Activated CD8-positive, alpha-beta memory T cell treated with anti-CD3 and anti-CD28 coated beads for 48 hours (primary cell): ENCODE results near the gene TP63.
"Not testable (repeated sequence)": the region's sequence is repeated elsewhere in the genome, so short reads cannot be mapped to it uniquely, and the experiment has no call there.

Experiments
- DNase-seq, 3 experiments: peaks; one replicate each; pipeline ENCODE4 v3.0.0-alpha.2; 2020; ENCODE audit warnings: low read depth in 2 of 3, low spot score in 2 of 3

TP63 gene

DNA sequence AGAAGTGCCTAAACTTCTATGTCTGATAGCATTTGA, at the start of gene TP63:
TSS of gene TP63 (plus strand) at position 17 of the 36 bp plus-strand sequence. CDS start 127 bp downstream, outside the sequence.
- no peak for DNase-seq

DNA sequence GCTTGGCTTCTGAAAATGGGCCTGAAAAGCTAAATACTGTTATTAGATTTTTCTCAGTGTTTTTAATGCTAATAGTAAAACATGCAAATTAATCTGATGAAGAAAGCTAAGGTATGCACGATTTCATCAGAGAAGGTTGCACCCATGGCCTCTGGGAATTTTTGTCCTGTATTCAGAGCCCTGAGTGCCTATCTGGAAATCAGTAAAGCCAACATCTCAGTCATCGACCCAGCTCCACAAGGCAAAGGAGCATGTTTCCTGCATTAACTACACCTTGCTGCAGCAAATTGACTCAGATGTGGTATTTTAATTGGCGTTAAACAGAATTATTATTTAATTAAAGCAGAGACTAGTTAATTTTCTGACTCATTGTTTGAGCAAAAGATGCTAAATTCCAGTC, 49.0 kb upstream of the TP63 start:
- DNase-seq: no peak

DNA sequence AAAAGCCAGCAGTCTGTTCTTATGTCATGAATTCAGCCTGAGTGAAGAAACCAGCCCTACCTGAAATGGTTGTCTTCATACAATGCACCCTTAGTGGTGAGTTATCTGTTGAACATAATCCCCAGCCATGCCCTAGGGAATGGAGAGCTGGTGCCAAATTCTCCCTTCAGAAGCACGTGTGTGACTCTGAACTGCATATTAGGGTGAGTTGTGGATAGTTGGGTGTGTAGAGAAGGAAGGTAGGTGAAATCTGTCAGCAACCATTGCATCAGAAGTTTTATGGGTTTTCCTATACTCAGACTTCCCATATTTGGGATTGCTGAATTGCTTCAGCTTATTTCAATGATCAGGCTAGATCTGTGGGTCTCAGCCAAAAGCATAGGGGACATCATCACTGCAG, 46.5 kb upstream of the TP63 start:
- no peak for DNase-seq

DNA sequence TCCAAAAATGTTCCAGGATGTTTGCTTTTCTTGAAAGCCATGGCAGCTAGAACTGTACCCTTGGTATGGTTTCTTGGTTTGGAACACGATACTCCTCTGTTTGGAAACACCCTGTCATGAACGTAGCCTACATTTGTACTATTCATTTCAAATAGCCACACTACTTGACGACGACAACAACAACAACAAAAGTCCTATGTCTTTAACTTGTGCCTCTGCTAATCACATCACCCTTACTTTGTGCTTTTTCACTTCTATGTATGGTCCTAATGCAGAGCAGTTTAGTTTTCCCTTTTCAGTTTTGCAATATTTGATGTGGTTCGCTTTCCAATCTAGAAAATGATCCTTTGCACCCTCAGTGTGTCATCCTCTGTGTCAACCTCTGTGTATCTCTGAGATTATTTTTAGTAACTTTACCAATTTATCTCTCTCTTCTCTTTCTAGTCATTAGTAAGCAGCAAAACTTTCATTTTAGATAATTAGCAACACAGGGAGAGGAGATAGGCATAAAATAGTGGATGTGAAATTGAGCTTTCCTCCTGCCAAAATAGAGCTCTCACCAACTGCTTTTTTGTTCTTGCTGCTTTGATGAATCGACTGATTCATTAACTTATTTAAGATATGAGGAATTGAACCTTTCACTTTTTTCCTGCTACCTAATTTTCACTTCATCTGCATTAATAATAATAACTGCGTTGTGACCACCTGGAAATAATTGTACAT, 44.1 kb upstream of the TP63 start:
- DNase-seq: no peak

DNA sequence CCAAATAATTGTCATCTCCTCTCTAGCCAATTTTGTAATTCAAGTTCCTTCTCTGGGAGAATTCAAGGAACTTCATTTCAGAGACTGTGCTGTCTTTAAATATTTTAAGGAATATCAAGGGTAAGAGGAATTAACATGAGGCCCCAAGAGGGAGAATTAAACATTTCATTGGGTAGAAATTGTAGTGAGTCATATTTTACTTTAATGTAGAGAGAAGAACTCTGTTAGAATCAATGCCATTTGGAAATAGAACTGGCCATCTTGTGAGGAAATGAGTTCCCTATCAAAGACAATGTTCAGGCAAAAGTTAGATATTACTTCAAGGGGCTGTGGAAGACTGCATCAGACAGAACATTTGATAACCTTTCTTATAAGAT, 43.5 kb upstream of the TP63 start:
- DNase-seq: no peak

DNA sequence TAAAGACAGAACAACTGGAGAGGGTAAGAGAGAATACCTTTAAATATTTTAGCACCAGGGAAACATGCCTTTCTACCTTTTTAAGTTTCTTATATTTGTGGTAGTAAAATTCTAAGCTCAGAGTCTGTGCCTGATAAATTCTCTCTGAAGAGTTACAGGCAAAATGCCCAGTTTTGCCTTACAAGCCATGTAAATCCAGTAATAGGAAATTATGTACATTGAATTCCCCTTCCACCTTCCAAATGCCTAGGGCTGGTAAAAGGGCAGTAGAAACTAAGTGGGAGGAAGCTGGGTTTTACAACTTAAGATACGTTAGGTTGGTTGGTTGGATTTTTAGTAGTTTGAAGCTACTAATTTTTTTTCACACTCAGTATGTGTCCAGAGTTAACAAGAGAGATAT, 43.1 kb upstream of the TP63 start:
- no peak for DNase-seq

DNA sequence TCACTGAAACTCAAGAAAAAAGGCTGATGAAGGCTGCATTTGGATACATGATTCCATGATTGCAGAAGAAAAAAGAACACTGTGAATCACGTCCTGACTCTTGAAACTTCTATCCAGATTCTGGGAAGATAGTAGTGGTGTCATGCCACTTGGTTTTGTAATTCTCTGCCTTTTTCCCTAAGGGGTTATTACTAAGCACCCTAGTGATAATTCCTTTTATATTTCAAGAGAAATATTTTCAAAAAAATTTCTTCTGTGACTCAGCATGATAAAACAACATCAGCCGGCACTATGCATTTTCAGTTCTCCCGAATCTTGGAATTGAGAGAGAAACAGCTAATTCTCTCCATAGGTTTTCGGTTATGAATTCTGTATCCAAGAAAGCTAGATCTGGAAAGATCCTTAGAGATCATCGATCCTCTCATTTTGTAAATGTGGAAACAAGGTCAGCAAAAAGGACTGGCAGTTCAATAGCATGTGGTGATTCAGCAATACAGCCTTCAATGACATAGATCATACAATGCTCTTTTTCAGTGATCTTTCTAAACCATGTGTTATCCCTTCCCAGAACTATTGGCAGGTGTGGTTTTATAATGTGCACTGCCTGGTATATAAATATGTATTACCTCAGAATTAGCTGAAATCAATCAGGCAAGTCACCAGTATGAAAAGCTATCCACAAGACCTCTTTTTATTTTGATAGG, 42.6 kb upstream of the TP63 start:
- DNase-seq: no peak

DNA sequence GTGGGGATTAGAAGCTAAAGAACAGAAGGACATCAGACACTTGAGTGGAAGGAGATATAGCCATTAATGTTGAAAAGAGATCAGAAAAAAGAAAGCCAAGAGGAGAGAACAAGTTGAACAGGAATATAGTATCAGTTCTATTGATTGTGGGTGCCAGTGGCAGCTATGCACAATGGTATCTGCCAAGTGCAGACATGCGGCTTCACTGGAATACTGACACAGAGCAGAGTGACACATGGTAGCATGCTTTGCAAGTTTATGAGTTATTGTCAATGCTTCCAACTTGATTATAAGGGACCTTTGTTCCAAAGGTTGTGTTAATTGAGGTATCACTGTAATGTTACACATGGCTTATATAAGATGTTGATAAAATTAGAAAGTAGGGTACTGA, 42.0 kb upstream of the TP63 start:
- DNase-seq: no peak

DNA sequence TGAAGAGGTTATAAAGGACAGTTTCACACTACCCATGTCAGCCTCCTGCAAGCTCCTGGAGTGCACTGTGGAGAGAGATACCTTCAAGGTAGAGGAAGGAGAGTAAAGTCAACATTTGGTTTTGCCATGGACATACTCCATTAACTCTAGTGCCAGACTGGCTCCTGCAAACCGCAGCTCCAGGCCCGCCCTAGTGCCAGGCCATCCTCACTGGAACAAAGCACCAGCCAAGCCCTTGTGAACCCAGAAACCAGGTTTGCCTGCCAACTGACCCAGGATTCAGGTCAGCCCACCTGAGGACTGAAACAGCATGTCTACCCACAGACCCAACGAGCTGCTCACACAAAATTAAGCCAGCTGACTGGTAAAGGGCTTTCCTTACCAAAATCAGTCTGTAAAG, 41.0 kb upstream of the TP63 start:
- DNase-seq: no peak

DNA sequence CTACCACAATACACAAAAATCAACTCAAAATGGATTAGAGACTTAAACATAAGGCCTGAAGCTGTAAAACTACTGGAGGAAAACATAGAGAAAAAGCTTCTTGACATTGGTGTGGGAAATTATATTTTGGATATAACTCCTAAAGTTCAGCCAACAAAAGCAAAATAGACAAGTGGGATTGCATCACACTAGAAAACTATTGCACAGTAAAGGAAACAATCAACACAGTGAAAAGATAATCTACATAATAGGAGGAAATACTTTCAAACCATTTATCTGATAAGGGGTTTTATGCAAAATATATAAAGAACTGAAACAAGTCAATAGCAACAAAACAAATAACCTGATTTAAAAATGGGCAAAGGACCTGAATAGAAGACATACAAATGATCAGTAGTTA, 37.6 kb upstream of the TP63 start:
- no peak for DNase-seq

DNA sequence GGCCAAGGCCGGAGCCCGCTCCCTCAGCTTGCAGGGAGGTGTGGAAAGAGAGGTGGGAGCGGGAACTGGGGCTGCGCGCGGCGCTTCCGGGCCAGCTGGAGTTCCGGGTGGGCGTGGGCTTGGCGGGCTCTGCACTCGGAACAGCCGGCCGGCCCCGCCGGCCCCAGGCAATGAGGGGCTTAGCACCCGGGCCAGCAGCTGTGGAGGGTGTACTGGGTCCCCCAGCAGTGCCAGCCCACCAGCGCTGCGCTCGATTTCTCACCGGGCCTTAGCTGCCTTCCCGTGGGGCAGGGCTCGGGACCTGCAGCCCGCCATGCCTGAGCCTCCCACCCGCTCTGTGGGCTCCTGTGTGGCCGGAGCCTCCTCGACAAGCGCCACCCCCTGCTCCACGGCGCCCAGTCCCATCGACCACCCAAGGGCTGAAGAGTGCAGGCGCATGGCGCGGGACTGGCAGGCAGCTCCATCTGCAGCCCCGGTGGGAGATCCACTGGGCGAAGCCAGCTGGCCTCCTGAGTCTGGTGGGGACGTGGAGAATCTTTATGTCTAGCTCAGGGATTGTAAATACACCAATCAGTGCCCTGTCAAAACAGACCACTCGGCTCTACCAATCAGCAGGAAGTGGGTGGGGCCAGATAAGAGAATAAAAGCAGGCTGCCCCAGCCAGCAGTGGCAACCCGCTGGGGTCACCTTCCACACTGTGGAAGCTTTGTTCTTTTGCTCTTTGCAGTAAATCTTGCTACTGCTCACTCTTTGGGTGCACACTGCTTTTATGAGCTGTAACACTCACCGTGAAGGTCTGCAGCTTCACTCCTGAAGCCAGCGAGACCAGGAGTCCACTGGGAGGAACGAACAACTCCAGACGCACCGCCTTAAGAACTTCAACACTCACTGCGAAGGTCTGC, 34.9 kb upstream of the TP63 start:
- DNase-seq: not testable (repeated sequence)

DNA sequence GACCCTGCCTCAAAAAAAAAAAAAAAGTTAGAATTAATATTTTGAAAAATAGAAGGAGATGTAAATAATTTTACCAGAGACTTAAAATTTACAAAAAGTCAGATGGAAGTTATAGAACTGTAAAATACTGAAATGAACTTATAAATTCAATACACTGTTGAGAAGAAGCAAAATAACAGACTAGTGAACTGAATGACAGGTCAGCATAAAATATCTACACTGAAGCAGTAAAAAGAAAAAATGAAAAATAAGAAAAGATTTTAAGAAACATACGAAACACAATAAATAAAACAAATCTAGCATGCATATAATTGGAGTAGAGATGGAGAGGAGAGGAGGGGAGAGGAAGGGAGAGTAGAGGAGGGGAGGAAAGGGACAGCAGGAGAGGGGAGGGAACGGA, 33.3 kb upstream of the TP63 start:
- DNase-seq: no peak

DNA sequence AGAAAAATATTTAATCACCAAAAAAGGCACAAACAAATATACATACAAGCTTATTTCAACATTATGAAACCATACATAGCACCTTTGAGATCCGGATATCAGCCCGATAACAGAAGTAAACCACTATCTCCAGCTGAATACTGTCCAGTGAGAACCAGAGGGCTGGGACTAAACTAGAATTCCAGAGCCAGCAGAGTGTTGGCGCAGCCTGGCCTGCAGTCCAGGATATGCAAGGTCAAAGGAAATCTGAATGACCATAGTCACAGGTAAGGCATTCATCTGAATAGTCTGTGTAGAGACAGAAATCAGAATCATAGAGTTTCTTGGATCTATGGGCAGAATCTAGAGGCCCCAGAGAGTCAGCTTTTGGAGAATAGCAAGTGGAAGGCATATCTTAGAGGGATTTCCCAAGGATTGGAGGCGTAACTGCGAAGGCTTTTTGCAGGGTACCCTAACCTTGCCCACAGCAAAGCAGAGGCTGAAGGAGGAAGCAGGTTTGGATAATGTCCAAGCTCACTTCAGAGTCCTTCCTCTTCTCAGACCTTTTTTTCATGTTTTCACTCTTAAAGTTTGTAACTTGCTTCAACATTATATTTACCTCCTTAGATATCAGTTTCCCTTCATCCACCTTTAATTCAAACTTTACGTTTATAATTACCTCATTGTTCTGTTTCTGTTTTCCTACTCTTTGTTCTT, 32.5 kb upstream of the TP63 start:
- DNase-seq: no peak

DNA sequence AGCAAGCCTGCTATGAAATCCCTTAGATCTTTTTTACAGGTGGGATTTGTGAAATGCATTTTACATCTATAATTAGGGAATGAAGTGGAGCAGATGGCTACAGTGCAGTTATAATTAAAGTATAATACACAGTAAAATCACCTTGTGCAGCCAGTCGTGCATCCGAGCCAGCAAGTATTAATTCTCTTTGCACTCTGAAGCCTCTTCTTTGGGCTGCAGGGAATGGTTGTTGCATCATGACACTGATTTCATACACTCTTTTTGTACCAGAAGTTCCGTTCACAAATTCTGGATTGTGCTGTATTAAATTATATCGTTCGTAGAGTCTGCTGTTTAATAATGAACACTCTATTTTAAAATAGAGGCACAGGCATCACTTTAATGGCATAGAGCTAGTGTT, 28.7 kb upstream of the TP63 start:
- DNase-seq: no peak

DNA sequence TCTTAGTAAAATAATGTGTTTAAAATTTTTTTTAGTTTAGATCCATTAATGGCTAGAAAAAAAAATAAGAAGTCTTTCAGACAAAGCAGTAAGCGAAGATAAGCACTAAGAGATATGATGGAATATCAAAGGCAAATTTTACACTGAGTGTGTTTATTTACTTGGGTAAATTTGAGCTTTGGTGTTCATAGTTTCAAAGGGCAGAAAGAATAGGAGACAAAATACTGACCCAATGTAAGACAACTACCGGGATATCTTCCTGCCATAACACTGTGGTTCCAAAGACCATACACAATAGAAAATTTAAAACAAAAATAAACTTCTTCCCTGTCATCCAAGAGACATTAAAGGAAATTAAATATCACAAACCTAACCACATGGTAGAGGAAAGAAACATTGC, 25.5 kb upstream of the TP63 start:
- DNase-seq: no peak

DNA sequence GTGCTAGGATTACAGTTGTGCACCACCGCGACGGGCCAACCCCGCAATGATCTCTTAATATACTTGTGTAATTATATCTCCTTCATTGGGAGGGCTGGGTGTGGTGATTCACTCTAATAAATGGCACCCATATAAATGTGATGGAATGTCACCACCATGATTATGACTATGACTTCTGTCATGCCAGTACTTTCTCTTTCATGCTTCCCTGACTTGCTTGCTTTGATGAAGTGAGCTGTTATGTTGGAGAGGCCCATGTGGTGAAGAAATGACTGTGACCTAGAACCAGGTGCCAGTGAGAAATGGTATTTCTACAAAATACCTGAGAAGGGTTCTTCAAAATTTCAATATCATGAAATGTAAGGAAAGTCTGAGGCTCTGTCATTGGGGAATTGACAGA, 24.4 kb upstream of the TP63 start:
- no peak for DNase-seq

DNA sequence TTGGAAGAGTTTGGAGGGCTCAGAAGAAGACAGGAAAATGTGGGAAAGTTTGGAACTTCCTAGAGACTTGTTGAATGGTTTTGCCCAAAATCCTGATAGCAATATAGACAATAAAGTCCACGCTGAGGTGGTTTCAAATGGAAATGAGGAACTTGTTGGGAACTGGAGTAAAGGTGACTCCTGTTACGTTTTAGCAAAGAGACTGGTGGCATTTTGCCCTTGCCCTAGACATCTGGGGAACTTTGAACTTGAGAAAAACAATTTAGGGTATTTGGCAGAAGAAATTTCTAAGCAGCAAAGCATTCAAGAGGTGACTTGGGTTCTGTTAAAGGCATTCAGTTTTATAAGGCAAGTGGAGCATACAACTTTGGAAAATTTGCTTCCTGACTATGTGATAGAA, 18.5 kb upstream of the TP63 start:
- not testable (repeated sequence) for DNase-seq

DNA sequence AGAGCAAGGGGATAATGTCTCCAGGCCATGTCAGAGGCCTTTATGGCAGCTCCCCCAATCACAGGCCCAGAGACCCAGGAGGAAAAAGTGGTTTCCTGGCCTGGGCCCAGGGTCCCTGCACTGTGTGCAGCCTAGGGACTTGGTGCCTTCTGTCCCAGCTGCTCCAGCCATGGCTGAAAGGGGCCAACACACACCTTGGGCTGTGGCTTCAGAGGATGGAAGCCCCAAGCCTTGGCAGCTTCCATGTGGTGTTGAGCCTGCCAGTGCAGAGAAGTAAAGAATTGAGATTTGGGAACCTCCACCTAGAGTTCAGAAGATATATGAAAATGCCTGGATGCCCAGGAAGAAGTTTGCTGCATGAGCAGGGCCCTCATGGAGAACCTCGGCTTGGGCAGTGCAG, 18.1 kb upstream of the TP63 start:
- no peak for DNase-seq

DNA sequence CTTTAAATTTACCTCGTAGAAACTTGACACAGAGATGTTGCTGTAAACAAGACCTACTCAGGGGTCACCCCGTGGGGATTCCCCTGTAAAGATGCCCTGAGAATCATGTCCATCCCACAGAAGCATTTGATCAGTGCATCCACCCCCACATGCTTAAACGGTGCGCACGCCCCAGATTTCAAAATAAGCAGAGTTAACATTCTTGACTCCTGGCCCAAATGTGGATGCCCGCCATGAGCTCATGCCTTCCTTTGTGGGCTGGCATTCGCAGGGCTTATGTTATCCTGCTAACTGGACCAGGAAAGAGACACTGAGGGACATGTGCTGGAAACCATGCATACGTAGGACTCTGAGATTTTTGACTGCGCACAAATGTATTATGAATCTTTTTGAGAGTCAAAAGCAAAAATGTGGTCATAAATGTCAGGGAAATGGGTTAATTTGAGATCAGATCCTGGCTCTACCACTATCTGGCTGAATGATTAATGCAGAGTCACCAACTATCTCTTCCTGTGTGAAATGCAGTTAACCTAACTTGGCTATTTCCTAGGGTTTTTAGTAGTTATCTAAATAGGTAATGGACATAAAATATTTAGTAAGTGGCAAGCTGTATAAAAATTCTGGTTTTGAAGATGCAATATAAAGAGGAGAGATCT, 9.1 kb upstream of the TP63 start:
- no peak for DNase-seq

DNA sequence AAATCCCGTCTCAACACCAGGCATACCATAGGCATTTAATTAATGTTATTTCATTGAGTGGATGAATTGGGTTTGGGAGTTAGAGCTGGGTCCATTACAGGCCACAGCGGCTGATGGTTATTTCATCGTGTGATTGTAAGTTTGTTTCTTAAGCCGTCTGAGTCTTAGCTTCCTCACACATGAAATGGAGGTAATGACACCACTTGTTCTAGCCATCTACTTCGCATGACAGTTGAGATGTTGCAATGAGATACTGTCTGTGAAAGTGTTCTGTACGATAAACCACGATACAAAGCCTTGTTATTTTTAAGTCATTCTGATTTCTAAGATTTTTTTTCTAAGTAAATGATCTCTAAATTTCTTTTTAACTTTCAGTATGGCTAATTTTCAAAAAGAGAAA, 8.6 kb upstream of the TP63 start:
- DNase-seq: no peak

DNA sequence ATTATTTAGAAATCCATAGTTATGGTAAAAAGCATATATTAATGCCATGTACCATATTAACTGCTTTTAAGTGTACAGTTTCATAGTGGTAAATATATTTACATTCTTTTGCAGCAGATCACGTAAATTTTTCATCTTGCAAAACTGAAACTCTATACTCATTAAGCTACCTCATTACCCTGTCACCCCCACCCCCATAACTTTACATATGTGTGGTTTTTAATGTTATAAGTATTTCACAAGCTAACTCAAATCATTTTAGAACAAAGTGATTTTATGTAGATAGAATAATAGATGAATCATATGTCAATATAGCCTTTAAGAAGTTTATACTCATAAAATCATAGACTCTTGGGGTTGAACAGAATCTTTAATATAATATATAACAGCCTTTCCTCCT, 7.1 kb upstream of the TP63 start:
- no peak for DNase-seq

DNA sequence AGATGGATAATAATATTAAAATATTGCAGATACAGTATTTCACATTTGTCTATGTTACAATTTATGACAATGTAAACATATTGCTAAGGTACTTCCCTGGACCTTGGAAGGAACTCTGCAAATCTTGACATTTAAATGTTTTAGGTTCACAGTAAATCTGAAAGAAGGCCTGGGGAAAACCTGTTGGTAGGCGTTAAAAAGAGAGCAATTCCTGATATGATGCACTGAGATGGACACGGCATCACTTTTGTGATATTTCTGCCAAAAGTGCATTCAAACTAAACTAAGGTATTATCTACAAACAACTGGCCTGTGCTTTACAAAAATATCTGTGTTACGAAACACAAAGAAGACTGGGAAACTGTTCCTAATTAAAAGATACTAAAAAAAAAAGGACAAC, 6.1 kb upstream of the TP63 start:
- no peak for DNase-seq
